T-cell (primary cell): ENCODE results near the gene SHB. TPM values are rescaled to one million over a fixed set of nuclear protein-coding genes. Genes with fewer than 3 reads are reported as not detected.

Source experiments
- ATAC-seq, 4 experiments: fragments of 200-7000 bp in 3 of 4; fragments of 150-1000 bp in 1 of 4; cut with Tn5 transposase; replicated peaks in 1 of 4; 1 replicate in 3 of 4; 2 replicates in 1 of 4; pipeline ENCODE4 v1.10.0; 2021; ENCODE audit warnings: moderate library complexity in 3 of 4, mild to moderate bottlenecking in 2 of 4, moderate number of reproducible peaks in 1 of 4
- CTCF ChIA-PET, 2 donors: fragments of 300-600 bp; sonication (Branson Sonifier 250); formaldehyde crosslinking; loops; one replicate each; lab custom pipeline; 2022; ENCODE audit warnings: antibody characterized with exemption in 2 of 2; lab: Charles Lee
- POLR2A ChIA-PET, 2 donors: fragments of 300-600 bp; sonication (Branson Sonifier 250); formaldehyde crosslinking; loops; one replicate each; lab custom pipeline; 2022; ENCODE audit warnings: antibody characterized with exemption in 2 of 2; lab: Charles Lee
- DNase-seq, 35 experiments: peaks; one replicate each; pipeline versions ENCODE4 v3.0.0 to v3.0.0-alpha.2; 2013 to 2023
- H3K27ac ChIP-seq: one replicate; pipeline ENCODE4 v1.5.1; 2013; ENCODE audit warnings: low read length
- H3K27me3 ChIP-seq, 2 experiments: replicated peaks in 1 of 2; 1 replicate in 1 of 2; 2 replicates in 1 of 2; pipeline versions ENCODE4 v1.6.1 to v1.7.0; 2013; ENCODE audit warnings: low read length in 1 of 2, mixed read lengths in 1 of 2; ENCODE audit not compliant: control insufficient read depth in 2 of 2, insufficient read depth in 2 of 2; ENCODE audit errors: extremely low read depth in 1 of 2
- H3K36me3 ChIP-seq, 2 donors: 1 replicate in 1 of 2; 2 replicates in 1 of 2; pipeline versions ENCODE4 v1.6.1 to v1.7.0; 2013; ENCODE audit warnings: low read length in 1 of 2; ENCODE audit not compliant: control insufficient read depth in 2 of 2, insufficient read depth in 1 of 2; ENCODE audit errors: extremely low read depth in 1 of 2
- H3K4me1 ChIP-seq, 2 experiments: 1 replicate in 1 of 2; 2 replicates in 1 of 2; pipeline versions ENCODE4 v1.6.1 to v1.7.0; 2013; ENCODE audit warnings: low read length in 2 of 2, mixed read lengths in 1 of 2; ENCODE audit not compliant: insufficient read depth in 2 of 2, control insufficient read depth in 1 of 2; ENCODE audit errors: extremely low read depth in 1 of 2
- H3K4me3 ChIP-seq, 2 donors: 1 replicate in 1 of 2; 2 replicates in 1 of 2; pipeline versions ENCODE4 v1.5.1 to v1.7.0; 2013; ENCODE audit warnings: mild to moderate bottlenecking in 2 of 2, low read length in 1 of 2, moderate library complexity in 1 of 2; ENCODE audit not compliant: control insufficient read depth in 1 of 2; ENCODE audit errors: extremely low read depth in 1 of 2
- H3K9me3 ChIP-seq: 2 replicates; pipeline ENCODE4 v1.7.0; 2013
- H3K27ac Mint-ChIP-seq, 2 donors: one replicate each; pipeline ENCODE4 v1.8.0; 2020 to 2021; ENCODE audit warnings: mild to moderate bottlenecking in 2 of 2, mixed read lengths in 2 of 2
- H3K27me3 Mint-ChIP-seq, 2 donors: one replicate each; pipeline ENCODE4 v1.8.0; 2021 to 2022; ENCODE audit warnings: mixed read lengths in 2 of 2
- H3K36me3 Mint-ChIP-seq: one replicate; pipeline ENCODE4 v1.8.0; 2021; ENCODE audit warnings: mixed read lengths
- H3K4me1 Mint-ChIP-seq, 3 donors: one replicate each; pipeline ENCODE4 v1.8.0; 2020 to 2022; ENCODE audit warnings: mixed read lengths in 3 of 3, mild to moderate bottlenecking in 1 of 3
- H3K4me3 Mint-ChIP-seq, 3 donors: one replicate each; pipeline ENCODE4 v1.8.0; 2020 to 2022; ENCODE audit warnings: mild to moderate bottlenecking in 3 of 3, mixed read lengths in 3 of 3, moderate library complexity in 3 of 3
- H3K9me3 Mint-ChIP-seq, 3 donors: one replicate each; pipeline ENCODE4 v1.8.0; 2020 to 2022; ENCODE audit warnings: mixed read lengths in 3 of 3
- WGBS: methylation state at CpG from one replicate; pipeline ENCODE4 v1.1.5; 2013; ENCODE audit warnings: missing lambda C conversion rate; ENCODE audit not compliant: insufficient coverage; 5-methylcytosine and 5-hydroxymethylcytosine counted together
- total RNA-seq, 35 experiments: library from RNA in 6 of 35; stranded (reverse) in 6 of 35; fragments of 120-200 nt in 1 of 35; gene quantifications; one replicate each; pipeline versions ENCODE4 v1.2.1 to v1.2.4 and lab custom pipeline; 2013 to 2026

The SHB gene
- total RNA-seq, 5 donors from 2014 or later (not counting 1 experiment from before 2014, with no cell fraction given) = 1.2 to 1.5 (median 1.3) TPM

DNA sequence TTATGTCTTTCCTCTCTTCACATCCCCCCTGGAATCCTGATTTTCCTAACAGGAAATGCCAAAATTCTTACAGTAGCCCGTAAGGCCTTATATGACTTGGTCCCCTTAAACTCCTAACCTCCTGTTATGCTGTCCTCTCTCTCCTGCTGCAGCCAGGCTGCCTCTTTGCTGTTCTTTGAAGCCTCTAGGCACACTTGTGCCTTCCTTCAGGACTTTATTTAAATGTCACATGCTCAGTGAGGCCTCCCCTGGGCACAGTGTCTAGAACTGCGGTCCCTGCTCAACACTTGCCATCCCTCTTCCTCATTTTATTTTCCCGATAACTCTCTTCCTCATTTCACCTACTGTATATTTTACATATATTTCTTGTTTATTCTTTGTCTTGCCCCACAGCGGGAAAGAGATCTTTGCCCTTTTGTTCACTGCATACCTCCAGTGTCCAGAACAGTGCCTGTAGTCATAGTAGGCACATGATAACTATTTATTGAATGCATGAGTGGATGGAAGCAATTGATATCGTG lies 5.5 kb upstream of the SHB start:
- ChIA-PET POLR2A (no interaction called here), CTCF (no interaction called here)
- no peaks in the 10 kb centered on the region for H3K9me3 ChIP-seq
- H3K27ac ChIP-seq = no peak overlapping the region
- H3K27ac Mint-ChIP-seq = no peak overlapping the region
- no peaks in the 10 kb centered on the region for H3K36me3 ChIP-seq
- peaks cover 0 to 9% of the 10 kb centered on the region in 2 experiments for H3K27me3 ChIP-seq
- peaks cover 2 to 13% of the 10 kb centered on the region in 2 experiments for H3K4me1 ChIP-seq
- peaks cover 0 to 2% (median 0%) of the 10 kb centered on the region in 3 donors for H3K9me3 Mint-ChIP-seq
- no peaks in the 10 kb centered on the region for H3K36me3 Mint-ChIP-seq
- no peak overlapping the region for H3K4me3 ChIP-seq
- 78% methylated on average over 2 of the region's 5 CpGs for WGBS
- no peak overlapping the region for H3K4me3 Mint-ChIP-seq
- DNase-seq = no peak
- peaks cover 16 to 24% (median 16%) of the 10 kb centered on the region in 3 donors for H3K4me1 Mint-ChIP-seq
- peaks cover 19 to 22% of the 10 kb centered on the region in 2 donors for H3K27me3 Mint-ChIP-seq
- ATAC-seq = no peak

DNA sequence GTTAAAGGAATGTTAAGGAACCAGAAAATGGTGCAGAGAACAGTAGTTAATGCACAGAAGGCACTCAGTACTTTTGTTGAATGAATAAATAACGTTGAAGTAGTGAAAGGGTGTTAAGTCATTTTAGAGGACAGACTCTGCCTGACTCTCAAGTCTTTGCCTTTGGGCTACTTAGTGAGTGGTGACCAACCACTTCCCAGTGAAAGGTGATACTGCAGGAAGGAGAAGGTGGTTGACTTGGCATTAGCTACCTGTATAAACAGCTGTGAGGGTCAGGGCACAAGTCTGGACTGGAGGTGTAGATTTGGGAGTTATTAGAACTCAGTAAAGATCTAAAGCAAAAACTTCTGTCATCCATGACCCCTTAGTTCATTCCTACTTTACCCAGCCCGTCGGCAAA lies 4.9 kb upstream of the SHB start:
- CTCF ChIA-PET = no interaction called here
- H3K36me3 Mint-ChIP-seq = no peaks in the 10 kb centered on the region
- H3K27ac Mint-ChIP-seq = no peak overlapping the region
- Histone ChIP-seq H3K27me3 (peaks cover 0 to 7% of the 10 kb centered on the region in 2 experiments), H3K4me3 (no peak overlapping the region), H3K9me3 (no peaks in the 10 kb centered on the region), H3K27ac (no peak overlapping the region), H3K4me1 (peaks cover 2 to 13% of the 10 kb centered on the region in 2 experiments), H3K36me3 (no peaks in the 10 kb centered on the region)
- peaks cover 13 to 16% of the 10 kb centered on the region in 2 donors for H3K27me3 Mint-ChIP-seq
- 100% methylated on average over 1 of the region's 3 CpGs for WGBS
- H3K9me3 Mint-ChIP-seq = peaks cover 0 to 2% (median 0%) of the 10 kb centered on the region in 3 donors
- POLR2A ChIA-PET = no interaction called here
- H3K4me3 Mint-ChIP-seq = no peak overlapping the region
- no peak for ATAC-seq
- no peak for DNase-seq
- peaks cover 16 to 24% (median 16%) of the 10 kb centered on the region in 3 donors for H3K4me1 Mint-ChIP-seq

DNA sequence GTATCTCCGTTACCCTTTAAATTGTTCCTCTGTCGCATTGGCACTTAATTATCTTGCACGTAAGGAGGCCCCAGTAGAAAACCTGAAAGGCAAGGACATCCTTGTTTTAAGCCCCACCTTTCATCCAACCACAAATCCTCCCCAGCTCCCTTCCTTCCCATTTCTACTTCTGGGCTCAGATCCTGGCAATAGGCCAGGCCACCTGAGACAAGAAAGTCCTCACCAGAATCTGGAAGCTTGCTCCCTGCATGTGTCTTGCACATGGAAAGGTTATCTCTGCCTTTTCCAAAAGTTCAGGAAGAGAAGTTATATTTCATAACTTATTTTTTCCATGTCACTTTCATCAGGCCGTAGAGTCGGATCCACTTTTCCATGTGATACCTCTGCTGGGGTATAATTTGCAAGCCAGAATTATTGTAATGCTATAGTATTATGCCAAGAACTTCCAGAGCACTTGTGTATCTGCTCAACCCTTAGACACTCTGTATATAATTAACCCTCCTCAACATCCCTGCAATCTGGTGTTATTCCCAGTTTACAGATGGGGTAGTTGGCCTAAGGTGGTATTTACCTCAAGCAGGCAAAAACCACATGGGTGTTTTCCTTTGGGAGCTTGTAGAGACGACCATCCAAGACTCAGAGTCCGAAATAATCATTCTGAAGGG lies 2.6 kb upstream of the SHB start:
- WGBS = 67% methylated on average over 2 of the region's 7 CpGs
- Mint-ChIP-seq H3K4me1 (peaks cover 22 to 29% (median 25%) of the 10 kb centered on the region in 3 donors), H3K9me3 (peaks cover 0 to 2% (median 0%) of the 10 kb centered on the region in 3 donors), H3K4me3 (peak overlapping the region in 1 of 3 donors; percentile 6), H3K36me3 (no peaks in the 10 kb centered on the region), H3K27me3 (peaks cover 2 to 7% of the 10 kb centered on the region in 2 donors), H3K27ac (no peak overlapping the region)
- Histone ChIP-seq H3K4me3 (no peak overlapping the region), H3K9me3 (no peaks in the 10 kb centered on the region), H3K27ac (no peak overlapping the region), H3K4me1 (peaks cover 11 to 27% of the 10 kb centered on the region in 2 experiments), H3K36me3 (no peaks in the 10 kb centered on the region), H3K27me3 (peaks cover 0 to 15% of the 10 kb centered on the region in 2 experiments)
- ATAC-seq (no peak), DNase-seq (no peak)
- ChIA-PET CTCF (interaction anchor here in 1 of 2 donors (0.6 kb wide), 1 partner anchor 355 kb away, joined by 3 read pairs; no protein-coding TSS in a partner anchor), POLR2A (no interaction called here)

DNA sequence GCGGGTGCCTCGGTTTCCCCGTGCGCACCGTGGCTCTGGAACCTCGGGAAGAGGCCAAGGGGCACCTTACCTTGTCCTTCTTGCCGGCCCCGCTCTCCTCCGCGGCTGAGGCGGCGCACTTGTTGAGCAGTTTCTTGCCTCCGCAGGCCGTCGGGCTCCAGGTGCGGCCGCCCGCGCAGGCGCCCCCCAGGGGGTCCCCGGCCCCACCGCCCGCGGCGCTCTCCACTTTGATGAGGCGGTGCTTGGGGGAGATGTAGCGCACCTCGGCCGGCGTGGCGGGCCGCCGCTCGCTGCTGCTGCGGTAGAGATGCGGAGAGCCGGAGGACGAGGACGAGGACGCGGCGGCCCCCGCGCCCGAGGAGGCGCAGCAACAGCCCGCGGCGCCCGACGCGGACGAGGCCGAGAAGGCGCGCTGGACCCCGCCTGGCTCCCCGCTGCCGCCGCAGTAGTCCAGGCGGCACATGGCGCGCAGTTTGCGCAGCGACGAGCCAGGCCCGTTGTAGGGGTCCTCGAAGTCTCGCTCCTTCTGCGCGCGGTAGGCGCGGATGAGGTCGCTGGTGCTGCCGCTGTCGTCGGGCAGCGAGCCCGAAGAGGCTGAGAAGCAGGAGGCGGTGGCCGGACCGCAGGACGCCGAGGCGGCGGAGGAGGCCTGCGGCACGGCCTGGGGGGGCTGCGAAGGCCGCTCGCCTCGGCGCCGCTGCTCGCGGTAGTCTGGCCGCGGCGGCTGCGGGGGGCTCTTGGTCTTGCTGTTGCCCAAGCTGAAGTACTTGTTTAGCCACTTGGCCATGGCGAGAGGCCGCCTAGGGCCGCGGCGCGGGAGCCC lies 957 bp downstream of the SHB start:
- 2% methylated on average over 103 of the region's 107 CpGs for WGBS
- H3K9me3 Mint-ChIP-seq = no peaks in the 10 kb centered on the region
- H3K4me1 Mint-ChIP-seq = peaks cover 21 to 36% (median 27%) of the 10 kb centered on the region in 3 donors
- H3K4me3 Mint-ChIP-seq = peak overlapping the region; percentile 78 to 92 (median 86)
- ATAC-seq = no peak
- no peak overlapping the region for H3K27ac Mint-ChIP-seq
- POLR2A ChIA-PET = interaction anchor here in 1 of 2 donors (0.6 kb wide), 1 partner anchor 18 kb away, joined by 6 read pairs; no protein-coding TSS in a partner anchor
- peak in 8 of 35 experiments; percentile 3 to 32 (median 10) for DNase-seq
- H3K27ac ChIP-seq = no peak overlapping the region
- no peaks in the 10 kb centered on the region for H3K9me3 ChIP-seq
- peaks cover 0 to 22% of the 10 kb centered on the region in 2 experiments for H3K27me3 ChIP-seq
- no peaks in the 10 kb centered on the region for H3K36me3 Mint-ChIP-seq
- peaks cover 0 to 7% of the 10 kb centered on the region in 2 donors for H3K27me3 Mint-ChIP-seq
- H3K4me1 ChIP-seq = peaks cover 11 to 27% of the 10 kb centered on the region in 2 experiments
- H3K36me3 ChIP-seq = no peaks in the 10 kb centered on the region
- CTCF ChIA-PET = interaction anchor here in 1 of 2 donors (0.6 to 1.2 kb wide), 2 partner anchors 154 to 165 kb away, joined by 3 read pairs; no protein-coding TSS in a partner anchor
- peak overlapping the region; percentile 51 to 72 for H3K4me3 ChIP-seq

DNA sequence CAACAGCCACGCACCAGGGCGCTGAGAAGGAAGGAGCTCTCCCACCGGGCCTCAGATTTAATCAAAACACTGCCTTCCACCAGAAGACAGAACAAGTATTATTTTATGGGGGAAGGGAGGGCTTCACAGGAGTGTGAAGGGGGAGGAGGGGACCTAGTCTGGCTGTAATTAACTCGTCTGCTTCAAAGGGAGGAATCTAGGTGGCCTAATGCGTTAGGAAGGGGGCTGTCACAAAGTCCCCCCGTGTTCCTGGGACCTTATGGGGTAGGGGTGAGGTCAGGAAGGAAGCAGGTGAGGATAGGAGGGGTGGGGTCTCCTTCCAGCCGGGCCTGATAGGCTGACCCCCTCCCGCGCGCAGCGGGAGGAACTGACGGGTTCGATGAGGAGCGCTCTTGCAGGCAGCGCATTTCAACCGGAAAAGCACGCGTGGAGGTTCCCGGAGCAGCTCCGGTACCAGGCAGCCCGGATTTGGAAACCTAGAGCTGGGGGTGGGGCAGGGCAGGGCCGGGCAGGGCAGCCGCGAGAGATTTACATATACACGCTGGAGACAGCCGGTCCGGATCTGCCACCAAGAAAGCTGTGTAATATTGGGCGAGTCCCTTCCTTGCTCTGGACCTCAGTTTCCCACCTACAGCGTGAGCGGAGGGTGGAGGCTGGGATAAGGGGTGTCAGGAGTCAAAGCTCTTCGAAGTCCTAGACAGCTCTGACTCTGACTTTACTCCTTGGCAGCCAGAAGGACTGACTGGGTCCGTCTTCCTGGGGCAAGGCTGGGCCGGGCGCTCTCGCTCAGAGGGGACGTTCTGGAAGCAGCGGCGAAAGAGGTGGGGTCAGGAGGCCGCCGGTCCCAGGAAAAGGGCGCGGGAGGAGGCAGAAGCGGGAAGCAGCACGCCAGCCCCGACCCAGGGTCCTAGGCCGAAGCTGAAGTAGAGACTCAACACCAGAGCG lies 1.8 kb downstream of the SHB start:
- Histone ChIP-seq H3K36me3 (no peaks in the 10 kb centered on the region), H3K27me3 (peaks cover 0 to 22% of the 10 kb centered on the region in 2 experiments), H3K4me3 (peak overlapping the region; percentile 42 to 72), H3K4me1 (peaks cover 11 to 27% of the 10 kb centered on the region in 2 experiments), H3K9me3 (no peaks in the 10 kb centered on the region), H3K27ac (no peak overlapping the region)
- ChIA-PET CTCF (interaction anchor here in 1 of 2 donors (1.2 kb wide), 1 partner anchor 164 kb away, joined by 3 read pairs; no protein-coding TSS in a partner anchor), POLR2A (interaction anchor here in 1 of 2 donors (0.6 kb wide), 1 partner anchor 197 kb away, joined by 4 read pairs; no protein-coding TSS in a partner anchor)
- Mint-ChIP-seq H3K27ac (no peak overlapping the region), H3K9me3 (no peaks in the 10 kb centered on the region), H3K27me3 (peaks cover 0 to 7% of the 10 kb centered on the region in 2 donors), H3K4me1 (peaks cover 21 to 36% (median 27%) of the 10 kb centered on the region in 3 donors), H3K36me3 (no peaks in the 10 kb centered on the region), H3K4me3 (peak overlapping the region; percentile 78 to 92 (median 86))
- 4% methylated on average over 34 of the region's 47 CpGs for WGBS
- DNase-seq (peak in 10 of 35 experiments; percentile 2 to 39 (median 12)), ATAC-seq (no peak)
